Stomach (tissue), 9 donors: ENCODE measurements around the gene SMAGP. TPM values are rescaled to one million over a fixed set of nuclear protein-coding genes. Genes with fewer than 3 reads are reported as not detected.
"Not testable (repeated sequence)": the region's sequence is repeated elsewhere in the genome, so short reads cannot be mapped to it uniquely, and the experiment has no call there.

Source experiments
- DNase-seq, 2 donors: peaks; one replicate each; pipeline versions ENCODE4 v3.0.0 to v3.0.0-alpha.2; 2013 to 2019
- H3K27ac ChIP-seq, 5 donors: fragments of 200-600 bp in 4 of 5; sonication (generic) in 4 of 5; one replicate each; pipeline ENCODE4 v1.5.1; 2013 to 2019; ENCODE audit warnings: mild to moderate bottlenecking in 1 of 5, moderate library complexity in 1 of 5
- H3K27me3 ChIP-seq, 3 donors: fragments of 200-600 bp; sonication (generic); one replicate each; pipeline ENCODE4 v1.5.1; 2017 to 2019; ENCODE audit warnings: mixed run types in 1 of 3
- H3K36me3 ChIP-seq, 4 donors: fragments of 200-600 bp; sonication (generic); 1 replicate in 3 of 4; 2 replicates in 1 of 4; pipeline ENCODE4 v1.5.1; 2016 to 2019
- H3K4me1 ChIP-seq, 4 donors: fragments of 200-600 bp; sonication (generic); one replicate each; pipeline ENCODE4 v1.5.1; 2016 to 2019
- H3K4me3 ChIP-seq, 4 donors: fragments of 200-600 bp; sonication (generic) in 3 of 4; one replicate each; pipeline ENCODE4 v1.5.1; 2016 to 2019; ENCODE audit warnings: mild to moderate bottlenecking in 1 of 4
- H3K9me3 ChIP-seq, 4 donors: fragments of 200-600 bp; sonication (generic); one replicate each; pipeline ENCODE4 v1.5.1; 2016 to 2019
- CTCF ChIP-seq, 7 experiments: fragments of 450-650 bp in 4 of 7; fragments of 200-600 bp in 3 of 7; sonication (generic) in 3 of 7; IDR thresholded peaks; one replicate each; pipeline ENCODE4 v1.5.1; 2016 to 2019; ENCODE audit warnings: antibody characterized with exemption in 7 of 7, control low read depth in 2 of 7, mild to moderate bottlenecking in 1 of 7
- EP300 ChIP-seq: sonication (generic); formaldehyde crosslinking; IDR thresholded peaks from one replicate; pipeline ENCODE4 v1.6.1; 2017; ENCODE audit warnings: antibody characterized with exemption
- POLR2A ChIP-seq, 4 donors: fragments of 450-650 bp; IDR thresholded peaks; one replicate each; pipeline ENCODE4 v1.6.1; 2016; ENCODE audit warnings: antibody characterized with exemption in 4 of 4, control low read depth in 2 of 4, mild to moderate bottlenecking in 1 of 4, moderate library complexity in 1 of 4
- POLR2AphosphoS5 ChIP-seq, 3 donors: sonication (generic); formaldehyde crosslinking; IDR thresholded peaks; one replicate each; pipeline ENCODE4 v1.6.1; 2016; ENCODE audit warnings: antibody characterized with exemption in 3 of 3
- WGBS, 5 donors: extraction: QIAGEN DNeasy Blood & Tissue Kit in 3 of 5; methylation state at CpG; one replicate each; pipeline versions ENCODE4 v1.1.5 to v1.1.7; 2013 to 2018; 5-methylcytosine and 5-hydroxymethylcytosine counted together
- intact Hi-C: fragments of 100-400 bp; cut with DNase I; formaldehyde crosslinking; loops from one replicate; pipeline ENCODE4 v1.15.1; 2023; ENCODE audit warnings: low total_unique reads
- polyA plus RNA-seq, 3 donors: library from polyadenylated mRNA; stranded (reverse); fragments of 200-250 nt; gene quantifications; one replicate each; pipeline ENCODE4 v1.2.3, GENCODE V29; 2013
- total RNA-seq, 5 donors: library from RNA; depleted of rRNA; stranded (reverse); fragments of >200 nt; gene quantifications; one replicate each; pipeline versions ENCODE4 v1.1.0 to v1.2.3, GENCODE V29; 2014 to 2016
- donor health status: healthy with polysubstance abuse.
- donor health status: Bipolar disorder and iron deficiency.
- donor health status: healthy.

Gene SMAGP
- total and polyA plus RNA-seq, 8 donors, result 2.3 to 74.9 (median 27.6) TPM

- DNase-seq, result no peak
- WGBS, 5 donors, result 35 to 56% (median 42%) methylated on average over 5 of the region's 5 CpGs
- no peak for TF ChIP-seq POLR2A (IDR thresholded peaks at IDR 0.05)
- no peak for TF ChIP-seq POLR2AphosphoS5 (IDR thresholded peaks at IDR 0.05)
- no peak for TF ChIP-seq CTCF (IDR thresholded peaks at IDR 0.05)
- no peak for TF ChIP-seq EP300
- peaks cover 2 to 8% (median 7%) of the 10 kb centered on the region in 4 donors for H3K4me1 ChIP-seq
- H3K9me3 ChIP-seq, result no peaks in the 10 kb centered on the region
- H3K27ac ChIP-seq, result no peak overlapping the region
- no peaks in the 10 kb centered on the region for H3K27me3 ChIP-seq
- intact Hi-C loops, result no loop called here
- no peaks in the 10 kb centered on the region for H3K36me3 ChIP-seq
- H3K4me3 ChIP-seq, result no peak overlapping the region
Observed at GRCh38 chr12:51234530-51234929, 35.7 kb downstream of the SMAGP start.

- Histone ChIP-seq H3K4me3 (no peak overlapping the region), H3K4me1 (peaks cover 0 to under 1% (median under 1%) of the 10 kb centered on the region in 4 donors), H3K27ac (no peak overlapping the region), H3K27me3 (no peaks in the 10 kb centered on the region), H3K36me3 (no peaks in the 10 kb centered on the region), H3K9me3 (no peaks in the 10 kb centered on the region)
- TF ChIP-seq EP300 (no peak), POLR2A (IDR thresholded peaks at IDR 0.05) (no peak), POLR2AphosphoS5 (IDR thresholded peaks at IDR 0.05) (no peak), CTCF (IDR thresholded peaks at IDR 0.05) (no peak)
- intact Hi-C loops, result no loop called here
- DNase-seq, result no peak
Observed at GRCh38 chr12:51232642-51233041, 37.6 kb downstream of the SMAGP start.

- Histone ChIP-seq H3K9me3 (no peaks in the 10 kb centered on the region), H3K4me3 (no peak overlapping the region), H3K27me3 (no peaks in the 10 kb centered on the region), H3K27ac (no peak overlapping the region), H3K4me1 (no peaks in the 10 kb centered on the region), H3K36me3 (peaks cover 0 to 9% (median 3%) of the 10 kb centered on the region in 4 donors)
- no peak for DNase-seq
- no peak for TF ChIP-seq POLR2A (IDR thresholded peaks at IDR 0.05)
- no peak for TF ChIP-seq POLR2AphosphoS5 (IDR thresholded peaks at IDR 0.05)
- TF ChIP-seq EP300, result no peak
- intact Hi-C loops, result no loop called here
- WGBS, 5 donors, result 88 to 96% (median 94%) methylated on average over 7 of the region's 7 CpGs
Observed at GRCh38 chr12:51229116-51229809, 41.0 kb downstream of the SMAGP start.

- intact Hi-C loops, result no loop called here
- Histone ChIP-seq H3K27ac (no peak overlapping the region), H3K4me1 (peaks cover 0 to under 1% (median 0%) of the 10 kb centered on the region in 4 donors), H3K4me3 (no peak overlapping the region), H3K27me3 (no peaks in the 10 kb centered on the region), H3K36me3 (peaks cover 0 to 10% (median 3%) of the 10 kb centered on the region in 4 donors), H3K9me3 (no peaks in the 10 kb centered on the region)
- no peak for TF ChIP-seq CTCF (IDR thresholded peaks at IDR 0.05)
- no peak for TF ChIP-seq EP300
- no peak for TF ChIP-seq POLR2AphosphoS5 (IDR thresholded peaks at IDR 0.05)
- TF ChIP-seq POLR2A (IDR thresholded peaks at IDR 0.05), result no peak
- WGBS, 5 donors, result 92 to 97% (median 95%) methylated on average over 1 of the region's 1 CpG
- DNase-seq, result no peak
Observed at GRCh38 chr12:51227962-51228361, 42.3 kb downstream of the SMAGP start.

- H3K27ac ChIP-seq, H3K27me3 ChIP-seq, H3K4me3 ChIP-seq, H3K4me1 ChIP-seq, DNase-seq, intact Hi-C loops, H3K36me3 ChIP-seq, H3K9me3 ChIP-seq: not testable (repeated sequence)
- 79 to 84% (median 83%) methylated on average over 5 of the region's 5 CpGs for WGBS, 5 donors
Observed at GRCh38 chr12:51227112-51227511, 43.1 kb downstream of the SMAGP start.
